DND-41 (cell line): ENCODE results near the gene GPC6.
"Not testable (repeated sequence)": the region's sequence is repeated elsewhere in the genome, so short reads cannot be mapped to it uniquely, and the experiment has no call there.

Experiments
- ATAC-seq: fragments of 200-7000 bp; cut with Tn5 transposase; 3 replicates; pipeline ENCODE4 v1.9.1; 2021; ENCODE audit warnings: low read depth; ENCODE audit not compliant: insufficient read depth
- DNase-seq: peaks from one replicate; pipeline ENCODE4 v3.0.0-alpha.2; 2020
- H2AFZ ChIP-seq: 2 replicates; pipeline ENCODE4 v1.6.0; 2012; ENCODE audit warnings: low read depth, low read length
- H3K27ac ChIP-seq: 2 replicates; pipeline ENCODE4 v1.5.1; 2012; ENCODE audit warnings: low read length, inconsistent platforms
- H3K27me3 ChIP-seq: fragments of 200-600 bp; sonication (generic); 2 replicates; pipeline ENCODE4 v1.6.0; 2012; ENCODE audit warnings: low read length, mild to moderate bottlenecking, inconsistent platforms; ENCODE audit not compliant: insufficient read depth, poor library complexity
- H3K36me3 ChIP-seq: 2 replicates; pipeline ENCODE4 v1.5.1; 2012; ENCODE audit warnings: low read length, inconsistent platforms; ENCODE audit not compliant: insufficient read depth
- H3K4me1 ChIP-seq: 2 replicates; pipeline ENCODE4 v1.5.1; 2012; ENCODE audit warnings: mild to moderate bottlenecking, low read length; ENCODE audit not compliant: insufficient read depth
- H3K4me2 ChIP-seq: 2 replicates; pipeline ENCODE4 v1.6.0; 2012; ENCODE audit warnings: mild to moderate bottlenecking, moderate library complexity, low read length, inconsistent platforms; ENCODE audit not compliant: insufficient read depth
- H3K4me3 ChIP-seq, 2 experiments: fragments of 200-600 bp in 1 of 2; shearing (Covaris generic) in 1 of 2; 2 replicates each; pipeline ENCODE4 v1.5.1; 2012 to 2016; ENCODE audit warnings: inconsistent platforms in 2 of 2, low read length in 2 of 2, mild to moderate bottlenecking in 2 of 2, low read depth in 1 of 2, moderate library complexity in 1 of 2
- H3K79me2 ChIP-seq: 2 replicates; pipeline ENCODE4 v1.6.0; 2012; ENCODE audit warnings: low read length, inconsistent platforms; ENCODE audit not compliant: insufficient read depth
- H3K9ac ChIP-seq: 2 replicates; pipeline ENCODE4 v1.6.0; 2012; ENCODE audit warnings: low read depth, mild to moderate bottlenecking, inconsistent platforms, low read length, moderate library complexity
- H3K9me3 ChIP-seq: 2 replicates; pipeline ENCODE4 v1.5.1; 2012; ENCODE audit warnings: low read length, moderate library complexity, mild to moderate bottlenecking, inconsistent platforms; ENCODE audit not compliant: insufficient read depth, severe bottlenecking
- H4K20me1 ChIP-seq: 2 replicates; pipeline ENCODE4 v1.6.0; 2012; ENCODE audit warnings: low read length; ENCODE audit not compliant: insufficient read depth
- CTCF ChIP-seq: IDR thresholded peaks from 2 replicates; pipeline ENCODE4 v1.5.1; 2012; ENCODE audit warnings: borderline replicate concordance, low read length, moderate library complexity, mild to moderate bottlenecking; ENCODE audit not compliant: poor library complexity, severe bottlenecking; ENCODE audit errors: extremely low read depth
- EZH2 ChIP-seq: IDR thresholded peaks from 3 replicates; pipeline ENCODE4 v1.6.1; 2012; ENCODE audit warnings: borderline replicate concordance, low read depth, mild to moderate bottlenecking, moderate library complexity, low read length, inconsistent platforms; ENCODE audit not compliant: severe bottlenecking

The GPC6 gene

GRCh38 chr13:93318534-93319254 is 92.1 kb downstream of the GPC6 start:
- H2AFZ ChIP-seq = no peak overlapping the region
- no peaks in the 10 kb centered on the region for H3K79me2 ChIP-seq
- DNase-seq (no peak), ATAC-seq (no peak)
- H3K36me3 ChIP-seq = no peaks in the 10 kb centered on the region
- TF ChIP-seq EZH2 (no peak), CTCF (no peak)
- no peak overlapping the region for H3K27ac ChIP-seq
- H3K27me3 ChIP-seq = no peaks in the 10 kb centered on the region
- H3K4me2 ChIP-seq = no peak overlapping the region
- H3K9me3 ChIP-seq = no peaks in the 10 kb centered on the region
- no peaks in the 10 kb centered on the region for H4K20me1 ChIP-seq
- no peaks in the 10 kb centered on the region for H3K4me1 ChIP-seq
- H3K4me3 ChIP-seq = no peak overlapping the region
- no peak overlapping the region for H3K9ac ChIP-seq

GRCh38 chr13:93320942-93321341 is 94.3 kb downstream of the GPC6 start:
- TF ChIP-seq CTCF (no peak), EZH2 (no peak)
- no peak overlapping the region for H3K4me2 ChIP-seq
- DNase-seq (no peak), ATAC-seq (no peak)
- no peaks in the 10 kb centered on the region for H4K20me1 ChIP-seq
- no peaks in the 10 kb centered on the region for H3K4me1 ChIP-seq
- no peaks in the 10 kb centered on the region for H3K79me2 ChIP-seq
- no peak overlapping the region for H3K9ac ChIP-seq
- no peak overlapping the region for H2AFZ ChIP-seq
- no peaks in the 10 kb centered on the region for H3K27me3 ChIP-seq
- no peak overlapping the region for H3K27ac ChIP-seq
- no peaks in the 10 kb centered on the region for H3K9me3 ChIP-seq
- no peak overlapping the region for H3K4me3 ChIP-seq
- no peaks in the 10 kb centered on the region for H3K36me3 ChIP-seq

GRCh38 chr13:93323880-93324279 is 97.3 kb downstream of the GPC6 start:
- not testable (repeated sequence) for H3K79me2 ChIP-seq, H2AFZ ChIP-seq, H3K27me3 ChIP-seq, DNase-seq, H3K4me2 ChIP-seq, H3K4me1 ChIP-seq, H3K36me3 ChIP-seq, H3K4me3 ChIP-seq, H3K9ac ChIP-seq, H4K20me1 ChIP-seq, ATAC-seq, H3K27ac ChIP-seq, H3K9me3 ChIP-seq

GRCh38 chr13:93325303-93326233 is 99.0 kb downstream of the GPC6 start:
- no peak overlapping the region for H3K4me3 ChIP-seq
- no peaks in the 10 kb centered on the region for H4K20me1 ChIP-seq
- H3K4me1 ChIP-seq = no peaks in the 10 kb centered on the region
- H3K9me3 ChIP-seq = no peaks in the 10 kb centered on the region
- no peak overlapping the region for H3K9ac ChIP-seq
- H3K79me2 ChIP-seq = no peaks in the 10 kb centered on the region
- TF ChIP-seq CTCF (no peak), EZH2 (no peak)
- no peak overlapping the region for H3K27ac ChIP-seq
- DNase-seq (no peak), ATAC-seq (no peak)
- H3K27me3 ChIP-seq = no peaks in the 10 kb centered on the region
- H2AFZ ChIP-seq = no peak overlapping the region
- no peaks in the 10 kb centered on the region for H3K36me3 ChIP-seq
- no peak overlapping the region for H3K4me2 ChIP-seq
